AG09309 (cell line): ENCODE data around the gene CCR3.

Experiments used
- DNase-seq: peaks from one replicate; pipeline ENCODE4 v3.0.0-alpha.2; 2010; ENCODE audit warnings: low read depth
- H3K4me3 ChIP-seq: 2 replicates; pipeline ENCODE4 v1.5.1; 2011; ENCODE audit warnings: mild to moderate bottlenecking, low read depth, low read length, moderate library complexity; ENCODE audit not compliant: control insufficient read depth
- TF ChIP-seq, protein P1 (sequence below): IDR thresholded peaks from 2 replicates; pipeline ENCODE4 v1.5.1; 2011; ENCODE audit warnings: mild to moderate bottlenecking, low read depth, low read length, inconsistent platforms; ENCODE audit not compliant: insufficient read depth, control insufficient read depth; ENCODE audit errors: missing control alignments

The CCR3 gene

DNA sequence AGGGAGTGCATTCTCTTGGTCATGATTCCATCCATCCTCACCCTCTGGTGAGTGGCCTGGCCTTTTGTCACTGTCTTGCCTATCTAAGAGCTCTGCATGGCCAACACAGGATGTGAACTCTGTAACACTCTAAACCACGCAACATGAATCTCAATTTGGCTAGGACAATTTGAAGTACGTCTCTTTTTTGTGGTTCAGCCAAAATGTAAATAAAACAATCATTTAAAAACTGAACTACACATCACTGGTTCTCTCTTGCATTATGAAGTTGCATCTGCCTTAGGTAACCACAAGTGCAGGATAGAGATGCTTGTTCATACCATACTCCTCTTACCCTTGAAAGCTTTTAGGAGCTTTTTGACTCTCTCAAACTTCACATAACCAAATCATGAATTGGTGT, 27.3 kb downstream of the CCR3 start:
- TF ChIP-seq, protein P1, sequence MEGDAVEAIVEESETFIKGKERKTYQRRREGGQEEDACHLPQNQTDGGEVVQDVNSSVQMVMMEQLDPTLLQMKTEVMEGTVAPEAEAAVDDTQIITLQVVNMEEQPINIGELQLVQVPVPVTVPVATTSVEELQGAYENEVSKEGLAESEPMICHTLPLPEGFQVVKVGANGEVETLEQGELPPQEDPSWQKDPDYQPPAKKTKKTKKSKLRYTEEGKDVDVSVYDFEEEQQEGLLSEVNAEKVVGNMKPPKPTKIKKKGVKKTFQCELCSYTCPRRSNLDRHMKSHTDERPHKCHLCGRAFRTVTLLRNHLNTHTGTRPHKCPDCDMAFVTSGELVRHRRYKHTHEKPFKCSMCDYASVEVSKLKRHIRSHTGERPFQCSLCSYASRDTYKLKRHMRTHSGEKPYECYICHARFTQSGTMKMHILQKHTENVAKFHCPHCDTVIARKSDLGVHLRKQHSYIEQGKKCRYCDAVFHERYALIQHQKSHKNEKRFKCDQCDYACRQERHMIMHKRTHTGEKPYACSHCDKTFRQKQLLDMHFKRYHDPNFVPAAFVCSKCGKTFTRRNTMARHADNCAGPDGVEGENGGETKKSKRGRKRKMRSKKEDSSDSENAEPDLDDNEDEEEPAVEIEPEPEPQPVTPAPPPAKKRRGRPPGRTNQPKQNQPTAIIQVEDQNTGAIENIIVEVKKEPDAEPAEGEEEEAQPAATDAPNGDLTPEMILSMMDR, result no peak
- no peak overlapping the region for H3K4me3 ChIP-seq
- no peak for DNase-seq

GRCh38 chr3:46270474-46270873, 28.2 kb downstream of the CCR3 start:
- TF ChIP-seq, protein P1, result no peak
- DNase-seq, result no peak
- no peak overlapping the region for H3K4me3 ChIP-seq

DNA sequence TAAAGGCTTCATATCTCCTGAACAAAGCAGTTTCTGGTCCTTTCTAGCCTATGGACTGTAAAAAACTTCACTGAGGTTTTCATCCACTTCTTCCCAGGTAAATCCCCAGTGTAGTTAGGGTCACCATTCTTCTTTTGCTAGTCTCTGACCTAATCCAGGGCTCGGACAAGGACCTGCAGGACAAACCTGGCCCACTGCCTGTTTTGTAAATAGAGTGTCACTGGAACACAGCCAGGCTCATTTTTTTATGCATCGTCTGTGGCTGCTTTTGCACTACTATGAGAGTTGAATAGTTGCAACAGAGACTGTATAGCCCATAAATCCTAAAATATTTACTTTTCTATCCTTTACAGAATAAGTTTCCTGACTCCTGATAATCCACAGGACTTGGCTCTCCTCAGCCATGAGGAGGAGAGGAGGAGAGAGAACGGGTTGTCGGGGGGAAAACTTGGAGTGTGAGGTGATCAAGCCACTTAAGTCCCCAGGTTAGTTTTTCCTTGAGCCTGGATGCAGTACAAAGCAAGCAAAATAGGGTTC, 29.0 kb downstream of the CCR3 start:
- H3K4me3 ChIP-seq, result no peak overlapping the region
- TF ChIP-seq, protein P1, result no peak
- no peak for DNase-seq

GRCh38 chr3:46272028-46272451, 29.8 kb downstream of the CCR3 start:
- DNase-seq, result no peak
- TF ChIP-seq, protein P1, result no peak
- H3K4me3 ChIP-seq, result no peak overlapping the region

- TF ChIP-seq, protein P1, result peak; percentile 56
- H3K4me3 ChIP-seq, result no peak overlapping the region
- no peak for DNase-seq
These were observed 34.3 kb downstream of the CCR3 start for GRCh38 chr3:46276497-46277099.

DNA sequence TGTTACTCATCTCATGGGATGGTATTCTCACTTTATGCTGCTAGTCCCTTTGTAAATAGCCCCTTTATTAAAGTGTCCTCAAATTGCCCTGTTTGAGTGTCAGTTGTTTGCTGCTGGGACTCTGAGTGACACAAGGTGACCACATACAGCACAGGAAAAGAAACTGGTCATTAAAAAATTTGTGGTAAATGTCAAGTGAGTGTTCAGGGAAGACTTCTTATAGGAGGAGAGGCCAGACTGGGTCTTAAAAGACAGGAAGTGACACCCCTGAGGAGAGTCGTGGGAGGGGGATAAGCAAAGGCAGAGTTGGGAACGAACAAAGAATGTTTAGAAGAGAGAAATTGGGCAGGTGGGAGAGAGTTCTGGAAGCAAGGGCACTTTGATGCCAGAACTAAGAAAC, 35.2 kb downstream of the CCR3 start:
- DNase-seq, result no peak
- TF ChIP-seq, protein P1, result no peak
- no peak overlapping the region for H3K4me3 ChIP-seq
